IMR-90 (cell line): Measurements from ENCODE around the gene OSGIN1. TPM values are rescaled to one million over a fixed set of nuclear protein-coding genes. Genes with fewer than 3 reads are reported as not detected.

Experiments used
- ATAC-seq: fragments of 200-7000 bp; cut with Tn5 transposase; 2 replicates; pipeline ENCODE4 v1.9.1; 2020; ENCODE audit warnings: low read depth, mild to moderate bottlenecking, moderate library complexity
- BruUV-seq: library from RNA; stranded (reverse); fragments of 400-500 nt; replicated peaks from 2 replicates; lab custom pipeline; 2021; lab: Mats Ljungman, UMichigan
- CTCF ChIA-PET: fragments of 300-600 bp; formaldehyde crosslinking; extraction: SDS; loops from one replicate; lab custom pipeline; 2021; ENCODE audit warnings: antibody characterized with exemption; lab: Yijun Ruan, JAX
- POLR2A ChIA-PET: fragments of 300-600 bp; sonication (Branson Sonifier 250); formaldehyde crosslinking; loops from one replicate; lab custom pipeline; 2022; ENCODE audit warnings: antibody characterized with exemption; ENCODE audit not compliant: unreplicated experiment; lab: Charles Lee
- DNase-seq: peaks from one replicate; pipeline ENCODE4 v3.0.0; 2013
- H2AFZ ChIP-seq: replicated peaks from 2 replicates; pipeline ENCODE3; 2013; ENCODE audit warnings: low read length, mild to moderate bottlenecking; ENCODE audit not compliant: poor library complexity
- H2AK5ac ChIP-seq: 2 replicates; pipeline ENCODE4 v1.6.1; 2013; ENCODE audit warnings: low read depth, low read length, inconsistent platforms
- H2AK9ac ChIP-seq: replicated peaks from 2 replicates; pipeline ENCODE3; 2013; ENCODE audit warnings: mild to moderate bottlenecking, low read depth, low read length, moderate library complexity; ENCODE audit not compliant: poor library complexity
- H2BK120ac ChIP-seq: 2 replicates; pipeline ENCODE4 v1.6.1; 2013; ENCODE audit warnings: low read depth, low read length, inconsistent platforms
- H2BK15ac ChIP-seq: 3 replicates; pipeline ENCODE4 v1.6.1; 2013; ENCODE audit warnings: low read depth, low read length, inconsistent platforms
- H2BK20ac ChIP-seq: 2 replicates; pipeline ENCODE4 v1.6.1; 2013; ENCODE audit warnings: low read depth, mild to moderate bottlenecking, inconsistent platforms, low read length, moderate library complexity
- H2BK5ac ChIP-seq: 2 replicates; pipeline ENCODE4 v1.6.1; 2013; ENCODE audit warnings: mild to moderate bottlenecking, low read depth, low read length, inconsistent platforms; ENCODE audit not compliant: poor library complexity, severe bottlenecking
- H3K14ac ChIP-seq: replicated peaks from 2 replicates; pipeline ENCODE4 v1.6.1; 2013; ENCODE audit warnings: low read depth, low read length, inconsistent platforms
- H3K18ac ChIP-seq: 2 replicates; pipeline ENCODE4 v1.6.1; 2013; ENCODE audit warnings: low read depth, low read length, control low read depth
- H3K23ac ChIP-seq: 2 replicates; pipeline ENCODE4 v1.6.1; 2013; ENCODE audit warnings: low read depth, low read length, inconsistent platforms
- H3K27ac ChIP-seq: 2 replicates; pipeline ENCODE4 v1.5.1; 2013; ENCODE audit warnings: mild to moderate bottlenecking, control low read depth, low read length; ENCODE audit not compliant: insufficient read depth
- H3K27me3 ChIP-seq: 2 replicates; pipeline ENCODE4 v1.6.1; 2013; ENCODE audit warnings: low read length; ENCODE audit not compliant: control insufficient read depth, insufficient read depth
- H3K36me3 ChIP-seq: 2 replicates; pipeline ENCODE4 v1.6.1; 2013; ENCODE audit warnings: low read length, mixed read lengths; ENCODE audit not compliant: control insufficient read depth, insufficient read depth
- H3K4ac ChIP-seq: 2 replicates; pipeline ENCODE4 v1.6.1; 2013; ENCODE audit warnings: low read depth, low read length, inconsistent platforms
- H3K4me1 ChIP-seq: 2 replicates; pipeline ENCODE4 v1.6.1; 2013; ENCODE audit warnings: low read length, mixed read lengths; ENCODE audit not compliant: control insufficient read depth, insufficient read depth
- H3K4me2 ChIP-seq: 2 replicates; pipeline ENCODE4 v1.6.1; 2013; ENCODE audit warnings: low read depth, mild to moderate bottlenecking, control low read depth, low read length, moderate library complexity
- H3K4me3 ChIP-seq: 2 replicates; pipeline ENCODE4 v1.5.1; 2013; ENCODE audit warnings: low read depth, mild to moderate bottlenecking, control low read depth, low read length, moderate library complexity; ENCODE audit not compliant: insufficient read depth
- H3K56ac ChIP-seq: 2 replicates; pipeline ENCODE4 v1.6.1; 2013; ENCODE audit warnings: low read length, inconsistent platforms; ENCODE audit not compliant: insufficient read depth; ENCODE audit errors: extremely low read depth
- H3K79me1 ChIP-seq, 2 experiments: 2 replicates each; pipeline ENCODE4 v1.6.1; 2013; ENCODE audit warnings: low read length in 2 of 2, inconsistent platforms in 1 of 2, low read depth in 1 of 2
- H3K9ac ChIP-seq: 2 replicates; pipeline ENCODE4 v1.6.1; 2013; ENCODE audit warnings: low read depth, low read length, control low read depth
- H3K9me1 ChIP-seq: 2 replicates; pipeline ENCODE4 v1.6.1; 2013; ENCODE audit warnings: low read length, inconsistent platforms; ENCODE audit not compliant: insufficient read depth
- H3K9me3 ChIP-seq: 2 replicates; pipeline ENCODE4 v1.6.1; 2013; ENCODE audit warnings: low read length; ENCODE audit not compliant: control insufficient read depth, insufficient read depth
- H4K20me1 ChIP-seq: 2 replicates; pipeline ENCODE4 v1.6.1; 2013; ENCODE audit warnings: low read length, inconsistent platforms; ENCODE audit not compliant: insufficient read depth
- H4K5ac ChIP-seq: 2 replicates; pipeline ENCODE4 v1.6.1; 2013; ENCODE audit warnings: mild to moderate bottlenecking, low read depth, low read length, control low read depth
- H4K8ac ChIP-seq, 2 experiments: 2 replicates each; pipeline ENCODE4 v1.6.1; 2013; ENCODE audit warnings: low read depth in 2 of 2, low read length in 2 of 2, control low read depth in 1 of 2, inconsistent platforms in 1 of 2
- H4K91ac ChIP-seq: 2 replicates; pipeline ENCODE4 v1.6.1; 2013; ENCODE audit warnings: low read depth, low read length, inconsistent platforms; ENCODE audit not compliant: insufficient read depth
- CEBPB ChIP-seq: IDR thresholded peaks from 2 replicates; pipeline ENCODE4 v1.6.1; 2012; ENCODE audit warnings: low read depth, low read length, improper control_type of control experiment
- CHD1 ChIP-seq: IDR thresholded peaks from 2 replicates; pipeline ENCODE4 v1.6.1; 2012; ENCODE audit warnings: low read depth, low read length, improper control_type of control experiment
- MAFK ChIP-seq: IDR thresholded peaks from 2 replicates; pipeline ENCODE4 v1.6.1; 2012; ENCODE audit warnings: low read depth, low read length, improper control_type of control experiment
- MXI1 ChIP-seq: IDR thresholded peaks from 2 replicates; pipeline ENCODE4 v1.6.1; 2012; ENCODE audit warnings: low read depth, mild to moderate bottlenecking, low read length, moderate library complexity, borderline replicate concordance
- NFE2L2 ChIP-seq: fragments of 150-350 bp; IDR thresholded peaks from 2 replicates; pipeline ENCODE4 v1.6.1; 2016; ENCODE audit warnings: low read depth, mild to moderate bottlenecking, low read length
- RFX5 ChIP-seq: IDR thresholded peaks from 2 replicates; pipeline ENCODE4 v1.8.0; 2012; ENCODE audit warnings: low read depth, mild to moderate bottlenecking, low read length, moderate library complexity
- WGBS, 2 experiments: methylation state at CpG; one replicate each; pipeline versions ENCODE4 v1.1.5 to v1.1.7; 2013; ENCODE audit warnings: missing lambda C conversion rate in 2 of 2; ENCODE audit not compliant: insufficient read length in 1 of 2; ENCODE audit errors: extremely low coverage in 2 of 2; 5-methylcytosine and 5-hydroxymethylcytosine counted together
- dilution Hi-C: fragments of 300-500 bp; cut with HindIII; formaldehyde crosslinking; loops from one replicate; pipeline ENCODE4 v1.14.3; 2018; ENCODE audit warnings: low sequenced_read_pairs; ENCODE audit not compliant: unreplicated experiment
- in situ Hi-C: fragments of 300-500 bp; cut with MboI; formaldehyde crosslinking; loops from 3 replicates; pipeline ENCODE4 v1.14.3; 2019; ENCODE audit warnings: low sequenced_read_pairs, inconsistent platforms, mixed read lengths
- intact Hi-C: fragments of 100-400 bp; cut with micrococcal nuclease; formaldehyde crosslinking; loops from 2 replicates; pipeline ENCODE4 v1.10.0; 2022
- polyA plus RNA-seq, 3 experiments: library from polyadenylated mRNA; depleted of rRNA; stranded (reverse); fragments of >200 nt; gene quantifications; 2 replicates each; pipeline ENCODE4 v1.2.3, GENCODE V29; 2012; ENCODE audit warnings: low replicate concordance in 1 of 3
- total RNA-seq: library from RNA; depleted of rRNA; stranded (reverse); fragments of >200 nt; gene quantifications from 2 replicates; pipeline ENCODE4 v1.2.3, GENCODE V29; 2012
- TF ChIP-seq, protein P1 (sequence below): fragments of 150-350 bp; IDR thresholded peaks from 2 replicates; pipeline ENCODE4 v1.6.1; 2017; ENCODE audit warnings: mild to moderate bottlenecking, antibody characterized with exemption, low read length, low read depth
- TF ChIP-seq, protein P2 (sequence below): fragments of 150-350 bp; IDR thresholded peaks from 2 replicates; pipeline ENCODE4 v1.6.1; 2016; ENCODE audit warnings: low read depth, mild to moderate bottlenecking, low read length, moderate library complexity, borderline replicate concordance

OSGIN1 gene
- total and polyA plus RNA-seq, 2 of the 4 experiments (the other 2 are of a cell fraction) = 0.90 to 6.4 TPM

- H2BK120ac ChIP-seq = no peak overlapping the region
- H3K27ac ChIP-seq = no peak overlapping the region
- POLR2A ChIA-PET = no interaction called here
- TF ChIP-seq, protein P1, sequence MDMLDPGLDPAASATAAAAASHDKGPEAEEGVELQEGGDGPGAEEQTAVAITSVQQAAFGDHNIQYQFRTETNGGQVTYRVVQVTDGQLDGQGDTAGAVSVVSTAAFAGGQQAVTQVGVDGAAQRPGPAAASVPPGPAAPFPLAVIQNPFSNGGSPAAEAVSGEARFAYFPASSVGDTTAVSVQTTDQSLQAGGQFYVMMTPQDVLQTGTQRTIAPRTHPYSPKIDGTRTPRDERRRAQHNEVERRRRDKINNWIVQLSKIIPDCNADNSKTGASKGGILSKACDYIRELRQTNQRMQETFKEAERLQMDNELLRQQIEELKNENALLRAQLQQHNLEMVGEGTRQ = no peak
- TF ChIP-seq CHD1 (no peak), MXI1 (no peak), MAFK (no peak), NFE2L2 (no peak), RFX5 (no peak), CEBPB (peak; percentile 34; the same call in 1 of the 2 replicates)
- TF ChIP-seq, protein P2, sequence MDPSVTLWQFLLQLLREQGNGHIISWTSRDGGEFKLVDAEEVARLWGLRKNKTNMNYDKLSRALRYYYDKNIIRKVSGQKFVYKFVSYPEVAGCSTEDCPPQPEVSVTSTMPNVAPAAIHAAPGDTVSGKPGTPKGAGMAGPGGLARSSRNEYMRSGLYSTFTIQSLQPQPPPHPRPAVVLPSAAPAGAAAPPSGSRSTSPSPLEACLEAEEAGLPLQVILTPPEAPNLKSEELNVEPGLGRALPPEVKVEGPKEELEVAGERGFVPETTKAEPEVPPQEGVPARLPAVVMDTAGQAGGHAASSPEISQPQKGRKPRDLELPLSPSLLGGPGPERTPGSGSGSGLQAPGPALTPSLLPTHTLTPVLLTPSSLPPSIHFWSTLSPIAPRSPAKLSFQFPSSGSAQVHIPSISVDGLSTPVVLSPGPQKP = no peak
- peaks cover 16% of the 10 kb centered on the region for H4K20me1 ChIP-seq
- dilution Hi-C loops = no loop called here
- H3K56ac ChIP-seq = no peak overlapping the region
- H3K27me3 ChIP-seq = no peaks in the 10 kb centered on the region
- H3K36me3 ChIP-seq = peaks cover 18% of the 10 kb centered on the region
- no TSS peak for BruUV-seq
- H3K23ac ChIP-seq = no peak overlapping the region
- no peaks in the 10 kb centered on the region for H3K9me3 ChIP-seq
- H2BK20ac ChIP-seq = no peak overlapping the region
- WGBS, 2 experiments = 60% methylated on average over 2 of the region's 8 CpGs; no CpG with 5 or more reads in 1 of the 2 experiments
- CTCF ChIA-PET = no interaction called here
- H4K8ac ChIP-seq = no peak overlapping the region
- no peak overlapping the region for H2AK9ac ChIP-seq
- no peak overlapping the region for H2AK5ac ChIP-seq
- no peak overlapping the region for H4K91ac ChIP-seq
- ATAC-seq (peak; percentile 64), DNase-seq (peak; percentile 31)
- H3K4me2 ChIP-seq = no peak overlapping the region
- no peak overlapping the region for H4K5ac ChIP-seq
- in situ Hi-C loops = no loop called here
- H3K4ac ChIP-seq = no peak overlapping the region
- peaks cover 13 to 16% of the 10 kb centered on the region in 2 experiments for H3K79me1 ChIP-seq
- H2BK5ac ChIP-seq = no peak overlapping the region
- no peak overlapping the region for H2AFZ ChIP-seq
- no peaks in the 10 kb centered on the region; the same call in 1 of the 2 replicates for H3K4me1 ChIP-seq
- H3K9ac ChIP-seq = no peak overlapping the region
- intact Hi-C loops = no loop called here
- no peak overlapping the region for H3K14ac ChIP-seq
- no peak overlapping the region for H2BK15ac ChIP-seq
- 0 out of 2 replicates have a peak, but pooled peaks cover 3% of the 10 kb centered on the region for H3K9me1 ChIP-seq
- H3K18ac ChIP-seq = no peak overlapping the region
- no peak overlapping the region for H3K4me3 ChIP-seq
Measured at GRCh38 chr16:83906683-83907082, 46.4 kb upstream of the OSGIN1 start.
